ENCODE measurements around the gene SLC43A1. TPM values are rescaled to one million over a fixed set of nuclear protein-coding genes. Genes with fewer than 3 reads are reported as not detected.

Gene SLC43A1
- total RNA-seq, 4 donors from 2014 or later, result 1.8 to 11.4 (median 4.1) TPM

- no peaks in the 10 kb centered on the region for H3K36me3 ChIP-seq
- 24 to 29% methylated on average over 3 to 4 of the region's 5 CpGs for WGBS, 2 donors
- H3K9me3 ChIP-seq, result no peaks in the 10 kb centered on the region
- peaks cover 0 to 25% (median 0%) of the 10 kb centered on the region in 4 donors for H3K27me3 ChIP-seq
- intact Hi-C loops (cut with DNase I), result no loop called here
- H3K27ac ChIP-seq, result peak overlapping the region in 3 of 4 donors; percentile 67 to 85 (median 75)
- H3K4me1 ChIP-seq, result peaks cover 13 to 35% (median 19%) of the 10 kb centered on the region in 3 donors
- TF ChIP-seq POLR2A (IDR thresholded peaks at IDR 0.05) (no peak), CTCF (IDR thresholded peaks at IDR 0.05) (no peak)
- no peak for DNase-seq
- peak overlapping the region; percentile 36 to 91 (median 77) for H3K4me3 ChIP-seq
Observed at GRCh38 chr11:57516061-57516443, 550 bp upstream of the SLC43A1 start.

- intact Hi-C loops (cut with DNase I), result no loop called here
- Histone ChIP-seq H3K36me3 (no peaks in the 10 kb centered on the region), H3K27ac (peak overlapping the region; percentile 62 to 85 (median 71)), H3K27me3 (peaks cover 0 to 25% (median 0%) of the 10 kb centered on the region in 4 donors), H3K9me3 (no peaks in the 10 kb centered on the region), H3K4me1 (peaks cover 13 to 35% (median 19%) of the 10 kb centered on the region in 3 donors), H3K4me3 (peak overlapping the region; percentile 36 to 91 (median 77))
- WGBS, 2 donors, result 0 to 1% methylated on average over 14 to 27 of the region's 57 CpGs
- no peak for TF ChIP-seq CTCF (IDR thresholded peaks at IDR 0.05)
- TF ChIP-seq POLR2A (IDR thresholded peaks at IDR 0.05), result no peak
- no peak for DNase-seq
Observed at GRCh38 chr11:57514538-57515331, 767 bp downstream of the SLC43A1 start.

- WGBS, 2 donors, result 3% methylated on average over 20 of the region's 35 CpGs; no CpG with 5 or more reads in 1 of the 2 donors
Observed at GRCh38 chr11:57513911-57514537, 1.5 kb downstream of the SLC43A1 start.

GRCh38 chr11:57513452-57513795 lies 2.1 kb downstream of the SLC43A1 start:
- no peaks in the 10 kb centered on the region for H3K36me3 ChIP-seq
- peak overlapping the region in 2 of 4 donors; percentile 75 to 85 for H3K27ac ChIP-seq
- H3K4me3 ChIP-seq, result peak overlapping the region in 2 of 4 donors; percentile 82 to 91
- H3K4me1 ChIP-seq, result peaks cover 13 to 37% (median 19%) of the 10 kb centered on the region in 3 donors
- WGBS, 2 donors, result 40 to 57% methylated on average over 1 of the region's 1 CpG
- TF ChIP-seq POLR2A (IDR thresholded peaks at IDR 0.05) (no peak), CTCF (IDR thresholded peaks at IDR 0.05) (no peak)
- DNase-seq, result no peak
- peaks cover 0 to 25% (median 0%) of the 10 kb centered on the region in 4 donors for H3K27me3 ChIP-seq
- no peaks in the 10 kb centered on the region for H3K9me3 ChIP-seq
- intact Hi-C loops (cut with DNase I), result no loop called here

More at GRCh38 chr11:57513911-57514537, 1.5 kb downstream of the SLC43A1 start:
- peaks cover 0 to 25% (median 0%) of the 10 kb centered on the region in 4 donors for H3K27me3 ChIP-seq
- H3K4me1 ChIP-seq, result peaks cover 13 to 35% (median 19%) of the 10 kb centered on the region in 3 donors
- peak overlapping the region; percentile 36 to 91 (median 77) for H3K4me3 ChIP-seq
- H3K36me3 ChIP-seq, result no peaks in the 10 kb centered on the region
- H3K27ac ChIP-seq, result peak overlapping the region; percentile 62 to 85 (median 71)
- intact Hi-C loops (cut with DNase I), result no loop called here
- TF ChIP-seq CTCF (IDR thresholded peaks at IDR 0.05) (no peak), POLR2A (IDR thresholded peaks at IDR 0.05) (no peak)
- H3K9me3 ChIP-seq, result no peaks in the 10 kb centered on the region
- no peak for DNase-seq

All from esophagus squamous epithelium (tissue), 5 donors.